Subcutaneous adipose tissue (tissue), 4 donors: ENCODE measurements around the gene FBXL20. TPM values are rescaled to one million over a fixed set of nuclear protein-coding genes. Genes with fewer than 3 reads are reported as not detected.

Experiments
- total RNA-seq, 4 donors: library from RNA; depleted of rRNA; stranded (reverse); fragments of >200 nt; gene quantifications; one replicate each; pipeline ENCODE4 v1.1.0, GENCODE V29; 2016
- TF ChIP-seq, protein P1 (sequence below): fragments of 450-650 bp; IDR thresholded peaks from one replicate; pipeline ENCODE4 v1.5.1; 2016; ENCODE audit warnings: low read depth, mild to moderate bottlenecking, control low read depth, antibody characterized with exemption, moderate library complexity

Gene FBXL20
- total RNA-seq, 4 donors from 2014 or later, result 20.2 to 29.8 (median 25.6) TPM

DNA sequence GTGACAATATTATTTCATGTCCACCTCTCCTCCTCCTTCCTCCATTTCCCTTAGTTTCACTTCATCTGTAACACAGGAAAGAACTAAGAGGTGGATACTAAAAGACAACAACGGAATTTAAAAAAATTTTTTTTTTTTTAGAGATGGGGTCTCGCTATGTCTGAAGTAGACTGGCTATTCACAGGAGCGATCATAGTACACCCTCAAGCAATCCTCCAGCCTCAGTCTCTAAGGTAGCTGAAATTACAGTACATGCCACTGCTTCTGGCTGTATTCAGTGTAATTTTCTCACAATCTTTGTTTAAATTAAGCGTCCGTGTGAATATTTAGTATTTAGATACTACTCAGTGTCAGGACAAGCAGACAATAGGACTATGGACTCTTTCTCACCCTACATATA, 35.6 kb downstream of the FBXL20 start:
- TF ChIP-seq, protein P1, sequence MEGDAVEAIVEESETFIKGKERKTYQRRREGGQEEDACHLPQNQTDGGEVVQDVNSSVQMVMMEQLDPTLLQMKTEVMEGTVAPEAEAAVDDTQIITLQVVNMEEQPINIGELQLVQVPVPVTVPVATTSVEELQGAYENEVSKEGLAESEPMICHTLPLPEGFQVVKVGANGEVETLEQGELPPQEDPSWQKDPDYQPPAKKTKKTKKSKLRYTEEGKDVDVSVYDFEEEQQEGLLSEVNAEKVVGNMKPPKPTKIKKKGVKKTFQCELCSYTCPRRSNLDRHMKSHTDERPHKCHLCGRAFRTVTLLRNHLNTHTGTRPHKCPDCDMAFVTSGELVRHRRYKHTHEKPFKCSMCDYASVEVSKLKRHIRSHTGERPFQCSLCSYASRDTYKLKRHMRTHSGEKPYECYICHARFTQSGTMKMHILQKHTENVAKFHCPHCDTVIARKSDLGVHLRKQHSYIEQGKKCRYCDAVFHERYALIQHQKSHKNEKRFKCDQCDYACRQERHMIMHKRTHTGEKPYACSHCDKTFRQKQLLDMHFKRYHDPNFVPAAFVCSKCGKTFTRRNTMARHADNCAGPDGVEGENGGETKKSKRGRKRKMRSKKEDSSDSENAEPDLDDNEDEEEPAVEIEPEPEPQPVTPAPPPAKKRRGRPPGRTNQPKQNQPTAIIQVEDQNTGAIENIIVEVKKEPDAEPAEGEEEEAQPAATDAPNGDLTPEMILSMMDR, result no peak

- TF ChIP-seq, protein P1, result no peak
These were observed 36.2 kb downstream of the FBXL20 start for GRCh38 chr17:39365242-39365641.

DNA sequence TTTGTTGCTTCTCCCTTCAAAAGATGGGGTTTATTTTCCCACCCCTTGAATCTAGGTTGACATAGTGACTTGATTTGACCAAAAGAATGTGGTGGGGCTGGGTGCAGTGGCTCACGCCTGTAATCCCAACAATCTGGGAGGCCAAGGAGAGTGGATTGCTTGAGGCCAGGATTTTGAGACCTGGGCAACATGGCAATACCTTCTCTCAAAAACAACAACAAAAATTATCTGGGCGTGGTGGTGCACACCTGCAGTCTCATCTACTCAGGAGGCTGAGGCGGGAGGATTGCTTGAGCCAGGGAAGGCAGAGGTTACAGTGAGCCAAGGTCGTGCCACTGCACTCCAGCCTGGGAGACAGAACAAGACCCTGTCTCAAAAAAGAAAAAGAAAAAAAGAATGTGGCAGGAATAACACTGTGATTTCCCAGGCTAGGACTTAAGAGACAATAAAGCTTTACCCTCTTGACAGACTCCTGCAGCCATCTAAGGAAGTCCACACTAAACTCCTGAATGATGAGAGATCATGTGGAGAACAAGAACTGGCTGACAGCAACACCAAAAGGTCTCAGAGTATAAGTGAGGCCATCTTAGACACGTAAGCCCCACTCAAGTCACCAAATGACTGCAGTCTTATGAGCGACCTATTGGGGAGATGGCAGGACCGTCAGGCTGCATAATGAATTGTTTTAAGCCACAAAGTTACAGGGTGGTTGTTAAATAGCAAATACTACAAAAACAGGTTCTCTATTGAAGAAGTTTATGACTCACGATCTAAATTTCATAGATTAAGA, 37.0 kb downstream of the FBXL20 start:
- TF ChIP-seq, protein P1, result no peak

DNA sequence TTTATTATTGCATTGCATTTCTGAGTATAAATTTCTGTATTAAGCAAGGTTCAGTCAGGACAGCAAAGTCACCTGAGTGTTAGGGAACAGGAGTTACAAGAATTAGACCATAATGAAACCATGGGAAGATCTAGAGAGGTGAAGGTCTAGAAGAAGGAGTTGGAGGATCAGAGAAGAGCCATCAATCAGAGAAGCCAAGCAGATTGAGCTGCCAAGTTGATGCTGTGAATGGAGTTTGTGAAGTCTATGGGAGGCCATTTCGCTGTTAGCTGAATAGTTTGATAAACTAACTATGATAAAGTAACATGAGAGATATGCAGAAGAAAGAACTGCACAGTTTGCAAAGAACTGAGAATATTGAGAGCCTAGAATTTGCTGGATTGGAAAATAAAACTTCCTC, 40.4 kb downstream of the FBXL20 start:
- TF ChIP-seq, protein P1, result no peak

DNA sequence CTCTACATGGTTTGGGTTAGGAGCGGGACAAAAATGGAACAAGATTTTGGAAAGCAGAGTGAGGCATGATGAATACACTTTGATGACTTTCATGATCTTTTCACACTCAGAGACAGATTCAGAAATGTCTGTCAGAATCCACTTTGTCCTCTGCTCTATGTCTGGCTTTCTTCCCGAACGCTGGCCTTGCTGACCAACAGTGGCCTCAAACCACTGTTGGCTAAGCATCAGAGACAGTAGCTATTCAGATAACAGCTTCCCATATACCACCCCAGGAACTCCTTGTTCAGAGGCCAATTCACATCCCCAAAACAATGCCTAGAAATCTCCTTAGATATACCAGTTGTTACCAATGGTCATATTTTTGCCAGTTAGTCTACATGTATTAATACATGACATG, 40.9 kb downstream of the FBXL20 start:
- TF ChIP-seq, protein P1, result no peak

DNA sequence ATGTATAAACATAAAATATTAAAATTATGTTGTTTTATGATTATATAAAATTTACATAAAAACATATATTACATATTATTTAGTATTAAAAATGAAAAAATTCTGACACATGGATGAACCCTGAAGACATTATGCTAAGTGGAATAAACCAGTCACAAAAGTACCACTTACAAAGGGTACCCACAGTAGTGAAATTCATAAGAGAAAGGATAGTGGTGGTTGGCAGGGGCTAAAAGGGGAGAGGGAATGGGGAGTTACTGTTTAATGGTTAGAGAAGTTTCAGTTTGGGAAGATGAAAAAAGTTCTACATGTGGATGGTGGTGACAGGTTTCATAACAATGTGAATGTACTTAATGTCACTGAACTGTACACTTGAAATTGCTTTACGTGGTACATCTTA, 41.4 kb downstream of the FBXL20 start:
- TF ChIP-seq, protein P1, result no peak

DNA sequence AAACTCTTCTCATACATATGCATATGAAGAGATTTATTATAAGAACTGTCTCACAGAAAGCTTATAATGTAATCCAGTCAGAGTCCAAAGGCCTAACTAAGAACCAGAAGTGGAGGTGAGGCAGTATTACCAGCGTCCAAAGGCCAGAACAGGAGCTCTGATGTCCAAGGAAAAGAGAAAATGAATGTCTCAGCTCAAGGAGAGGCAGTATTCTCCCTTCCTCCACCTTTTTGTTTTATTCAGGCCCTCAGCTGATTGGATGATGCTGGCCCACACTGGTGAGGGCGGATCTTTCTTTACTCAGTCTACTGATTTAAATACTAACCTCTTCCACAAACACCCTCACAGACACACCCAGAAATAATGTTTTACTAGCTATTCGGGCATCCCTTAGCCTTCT, 43.4 kb downstream of the FBXL20 start:
- TF ChIP-seq, protein P1, result no peak
